HEK293T (cell line): ENCODE measurements around the gene ACVR1B.

ENCODE experiments used
- CTCF ChIA-PET: fragments of 350-600 bp; formaldehyde crosslinking; extraction: SDS; loops from one replicate; lab custom pipeline; 2021; ENCODE audit warnings: antibody characterized with exemption, inconsistent platforms; lab: Yijun Ruan, JAX
- POLR2A ChIA-PET: fragments of 350-600 bp; formaldehyde crosslinking; extraction: SDS; loops from one replicate; lab custom pipeline; 2020; ENCODE audit warnings: antibody characterized with exemption, inconsistent platforms; lab: Yijun Ruan, JAX
- DNase-seq: peaks from one replicate; pipeline ENCODE4 v3.0.0; 2012; ENCODE audit warnings: mixed read lengths; ENCODE audit errors: extremely low spot score
- ARNT ChIP-seq: fragments of 450-650 bp; IDR thresholded peaks from 2 replicates; pipeline ENCODE4 v1.6.1; 2017; ENCODE audit warnings: mild to moderate bottlenecking
- BHLHE40 ChIP-seq: fragments of 450-650 bp; IDR thresholded peaks from 2 replicates; pipeline ENCODE4 v1.6.1; 2016; ENCODE audit warnings: mild to moderate bottlenecking, moderate library complexity, borderline replicate concordance
- CTBP1 ChIP-seq: fragments of 450-650 bp; IDR thresholded peaks from 2 replicates; pipeline ENCODE4 v1.6.1; 2016; ENCODE audit warnings: borderline replicate concordance
- ELF4 ChIP-seq: fragments of 450-650 bp; IDR thresholded peaks from 2 replicates; pipeline ENCODE4 v1.6.1; 2017; ENCODE audit warnings: antibody characterized with exemption
- FOXA1 ChIP-seq: fragments of 450-650 bp; IDR thresholded peaks from 2 replicates; pipeline ENCODE4 v1.6.1; 2016; ENCODE audit warnings: mild to moderate bottlenecking
- FOXK2 ChIP-seq: fragments of 450-650 bp; IDR thresholded peaks from 2 replicates; pipeline ENCODE4 v1.6.1; 2016; ENCODE audit warnings: mild to moderate bottlenecking
- FOXM1 ChIP-seq: fragments of 450-650 bp; IDR thresholded peaks from 2 replicates; pipeline ENCODE4 v1.6.1; 2017; ENCODE audit warnings: mild to moderate bottlenecking, borderline replicate concordance
- HDGF ChIP-seq: fragments of 450-650 bp; IDR thresholded peaks from 2 replicates; pipeline ENCODE4 v1.6.1; 2017; ENCODE audit warnings: antibody characterized with exemption, borderline replicate concordance
- L3MBTL2 ChIP-seq: fragments of 450-650 bp; conservative IDR thresholded peaks from 2 replicates; pipeline ENCODE4 v1.6.1; 2016; ENCODE audit warnings: mild to moderate bottlenecking
- LEF1 ChIP-seq: fragments of 450-650 bp; IDR thresholded peaks from 2 replicates; pipeline ENCODE4 v1.6.1; 2017; ENCODE audit warnings: mild to moderate bottlenecking, borderline replicate concordance
- NFRKB ChIP-seq: fragments of 450-650 bp; IDR thresholded peaks from 2 replicates; pipeline ENCODE4 v1.6.1; 2016; ENCODE audit warnings: mild to moderate bottlenecking, moderate library complexity
- SP1 ChIP-seq: fragments of 450-650 bp; IDR thresholded peaks from 2 replicates; pipeline ENCODE4 v1.6.1; 2017
- SUZ12 ChIP-seq: fragments of 450-650 bp; IDR thresholded peaks from 2 replicates; pipeline ENCODE4 v1.6.1; 2016; ENCODE audit warnings: mild to moderate bottlenecking
- TARDBP ChIP-seq: fragments of 450-650 bp; IDR thresholded peaks from 2 replicates; pipeline ENCODE4 v1.6.1; 2016
- ZNF384 ChIP-seq: fragments of 450-650 bp; IDR thresholded peaks from 2 replicates; pipeline ENCODE4 v1.6.1; 2016
- TF ChIP-seq, protein P1 (sequence below): fragments of 450-650 bp; IDR thresholded peaks from 2 replicates; pipeline ENCODE4 v1.6.1; 2016

Gene ACVR1B

DNA sequence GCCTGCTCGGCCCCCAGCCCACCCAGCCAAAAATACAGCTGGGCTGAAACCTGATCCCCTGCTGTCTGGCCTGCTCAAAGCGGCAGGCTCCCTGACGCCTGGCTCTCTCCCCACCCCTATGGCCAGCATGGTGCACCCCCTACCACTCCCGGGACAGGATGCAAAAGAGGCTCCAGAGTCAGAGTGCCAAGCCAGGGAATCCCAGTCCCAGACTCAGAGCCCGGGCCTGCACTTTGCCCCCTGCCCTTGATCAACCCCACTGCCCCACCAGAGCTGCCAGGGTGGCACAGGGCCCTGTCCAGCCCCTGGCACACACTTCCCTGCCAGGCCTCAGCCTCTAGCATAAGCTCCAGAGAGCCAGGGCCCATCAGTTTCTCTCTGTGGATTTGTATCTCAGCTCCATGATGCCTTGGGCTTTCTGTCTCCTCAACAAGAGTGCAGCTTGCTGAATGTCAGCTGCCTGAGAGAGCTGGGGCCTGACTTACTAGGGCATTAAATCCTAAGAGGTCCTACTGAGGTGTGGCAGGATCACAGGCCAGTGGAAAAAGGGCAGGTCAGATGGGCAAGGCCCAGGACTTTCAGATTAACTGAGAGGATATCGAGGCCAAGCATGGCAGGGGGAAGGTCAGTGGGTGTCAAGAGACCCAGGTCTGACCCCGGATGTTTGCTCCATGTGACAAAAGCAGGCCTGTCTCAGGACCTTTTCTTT lies 30.3 kb upstream of the ACVR1B start:
- DNase-seq: no peak
- TF ChIP-seq NFRKB (no peak), ZNF384 (no peak), BHLHE40 (no peak), SUZ12 (no peak), FOXM1 (no peak), ARNT (no peak), L3MBTL2 (no peak), HDGF (no peak), SP1 (no peak), FOXK2 (no peak), FOXA1 (no peak), CTBP1 (no peak), TARDBP (no peak), LEF1 (no peak), ELF4 (no peak)
- TF ChIP-seq, protein P1, sequence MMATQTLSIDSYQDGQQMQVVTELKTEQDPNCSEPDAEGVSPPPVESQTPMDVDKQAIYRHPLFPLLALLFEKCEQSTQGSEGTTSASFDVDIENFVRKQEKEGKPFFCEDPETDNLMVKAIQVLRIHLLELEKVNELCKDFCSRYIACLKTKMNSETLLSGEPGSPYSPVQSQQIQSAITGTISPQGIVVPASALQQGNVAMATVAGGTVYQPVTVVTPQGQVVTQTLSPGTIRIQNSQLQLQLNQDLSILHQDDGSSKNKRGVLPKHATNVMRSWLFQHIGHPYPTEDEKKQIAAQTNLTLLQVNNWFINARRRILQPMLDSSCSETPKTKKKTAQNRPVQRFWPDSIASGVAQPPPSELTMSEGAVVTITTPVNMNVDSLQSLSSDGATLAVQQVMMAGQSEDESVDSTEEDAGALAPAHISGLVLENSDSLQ: no peak
- ChIA-PET POLR2A (no interaction called here), CTCF (interaction anchor here (0.7 to 3.6 kb wide), 2 partner anchors 10 to 26 kb away, joined by 3 to 31 read pairs; no protein-coding TSS in a partner anchor)

DNA sequence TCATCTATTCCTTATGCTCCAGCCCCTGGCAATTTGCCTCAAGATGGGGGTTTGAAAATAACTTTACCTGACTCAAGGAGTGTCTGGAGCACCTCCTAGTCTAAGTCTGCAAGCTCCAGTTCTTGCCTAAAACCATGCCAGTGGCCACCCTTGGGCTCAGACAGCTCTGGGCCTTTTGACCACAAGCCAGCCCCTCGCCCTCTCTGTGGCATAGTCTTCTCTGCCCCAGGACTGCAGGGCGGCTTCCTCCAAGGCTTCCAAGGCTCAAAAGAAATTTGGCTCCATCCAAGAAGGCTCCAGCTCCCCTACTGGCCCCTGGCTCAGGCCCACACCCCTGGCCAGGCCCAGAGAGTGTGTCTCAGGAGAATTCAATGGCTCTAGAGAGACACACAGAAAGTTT lies 29.4 kb upstream of the ACVR1B start:
- no peak for DNase-seq
- POLR2A ChIA-PET: no interaction called here
- TF ChIP-seq NFRKB (no peak), HDGF (no peak), CTBP1 (no peak), SUZ12 (no peak), FOXM1 (no peak), BHLHE40 (no peak), L3MBTL2 (no peak), ZNF384 (no peak), TARDBP (no peak)
- TF ChIP-seq, protein P1: no peak
- CTCF ChIA-PET: interaction anchor here (0.7 to 3.6 kb wide), 3 partner anchors 11 to 389 kb away, joined by 3 to 31 read pairs (median 3); no protein-coding TSS in a partner anchor

DNA sequence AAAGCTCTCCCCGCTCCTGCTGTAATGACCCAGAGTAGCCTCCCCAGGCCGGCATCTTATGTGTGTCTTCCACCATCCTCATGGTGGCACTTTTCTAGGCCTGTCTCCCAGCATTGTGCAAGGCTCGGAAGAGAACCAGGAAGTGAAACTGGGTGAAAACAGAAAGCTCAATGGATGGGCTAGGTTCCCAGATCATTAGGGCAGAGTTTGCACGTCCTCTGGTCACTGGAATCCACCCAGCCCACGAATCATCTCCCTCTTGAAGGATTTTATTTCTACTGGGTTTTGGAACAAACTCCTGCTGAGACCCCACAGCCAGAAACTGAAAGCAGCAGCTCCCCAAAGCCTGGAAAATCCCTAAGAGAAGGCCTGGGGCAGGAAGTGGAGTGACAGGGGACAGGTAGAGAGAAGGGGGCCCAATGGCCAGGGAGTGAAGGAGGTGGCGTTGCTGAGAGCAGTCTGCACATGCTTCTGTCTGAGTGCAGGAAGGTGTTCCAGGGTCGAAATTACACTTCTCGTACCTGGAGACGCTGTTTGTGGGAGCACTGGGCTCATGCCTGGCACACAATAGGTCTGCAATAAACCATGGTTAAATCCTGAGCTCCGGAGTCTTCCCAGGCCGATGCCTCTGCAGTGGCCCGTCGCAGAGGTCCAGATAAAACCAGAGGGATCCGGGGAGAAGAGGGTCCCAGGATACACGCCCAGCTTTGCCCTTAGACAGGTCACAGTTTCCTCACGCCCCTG lies 28.6 kb upstream of the ACVR1B start:
- ChIA-PET CTCF (interaction anchor here (0.7 to 3.6 kb wide), 11 partner anchors 11 to 389 kb away, joined by 3 to 31 read pairs (median 4); no protein-coding TSS in a partner anchor), POLR2A (no interaction called here)
- DNase-seq: no peak
- no peak for TF ChIP-seq FOXK2
- TF ChIP-seq FOXA1: no peak
- TF ChIP-seq ZNF384: no peak
- no peak for TF ChIP-seq HDGF
- TF ChIP-seq ELF4: no peak
- TF ChIP-seq ARNT: no peak
- TF ChIP-seq NFRKB: no peak
- TF ChIP-seq LEF1: no peak
- no peak for TF ChIP-seq CTBP1
- TF ChIP-seq TARDBP: no peak
- TF ChIP-seq, protein P1: no peak
- TF ChIP-seq SP1: no peak
- TF ChIP-seq SUZ12: no peak
- TF ChIP-seq BHLHE40: no peak

DNA sequence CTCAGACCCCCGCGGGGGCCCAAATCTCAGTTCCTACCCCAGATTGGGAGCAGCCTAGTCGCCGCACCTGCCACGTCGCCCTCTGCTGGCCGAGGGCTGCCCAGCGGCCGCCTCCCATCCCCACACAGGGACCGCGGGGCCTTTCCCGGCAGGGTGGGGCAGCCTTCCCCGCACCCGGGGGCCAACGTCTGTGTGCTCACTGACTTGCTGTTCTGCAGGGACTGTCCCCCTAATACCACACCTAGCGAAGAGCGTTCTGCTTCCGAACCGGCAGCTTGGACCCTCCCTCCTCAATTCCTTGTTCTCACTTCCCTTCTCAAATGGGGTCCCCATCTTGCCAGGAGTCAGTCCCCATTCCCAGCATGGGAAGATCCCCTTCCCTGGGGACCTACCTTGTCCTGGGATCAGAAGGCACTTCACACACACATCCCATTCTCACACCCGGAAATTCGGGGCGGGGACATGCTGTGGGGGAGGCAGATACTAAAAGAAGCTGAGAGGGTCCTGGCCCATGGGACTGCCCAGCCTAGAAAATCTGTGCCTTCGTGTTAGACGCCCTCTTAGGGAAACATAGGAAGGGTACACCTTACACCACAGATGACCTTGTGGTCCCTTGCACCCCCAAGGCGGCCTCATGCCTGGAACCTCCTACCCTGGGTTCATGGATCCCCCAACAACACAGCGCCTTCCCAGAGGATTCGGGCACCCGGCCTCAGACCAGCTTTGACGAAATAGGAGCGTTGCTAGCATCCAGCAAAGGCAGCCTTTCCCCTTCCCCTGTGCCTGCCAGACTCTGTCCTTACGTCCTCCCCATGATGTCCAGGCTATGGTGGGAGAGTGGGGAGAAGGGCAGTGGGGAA lies 27.8 kb upstream of the ACVR1B start:
- peak; percentile 80 for DNase-seq
- ChIA-PET POLR2A (no interaction called here), CTCF (interaction anchor here (0.7 to 3.6 kb wide), 10 partner anchors 11 to 237 kb away, joined by 3 to 31 read pairs (median 4); no protein-coding TSS in a partner anchor)

More for the DNA sequence above, 27.8 kb upstream of the ACVR1B start:
- TF ChIP-seq FOXA1 (no peak), FOXK2 (no peak), TARDBP (no peak), ARNT (no peak), SP1 (no peak), ELF4 (no peak), SUZ12 (no peak), ZNF384 (no peak), L3MBTL2 (no peak), CTBP1 (no peak), LEF1 (no peak), NFRKB (no peak), BHLHE40 (no peak), HDGF (no peak), FOXM1 (no peak)
- TF ChIP-seq, protein P1: no peak
